ENCODE results near the gene ATP5F1D. TPM values are rescaled to one million over a fixed set of nuclear protein-coding genes. Genes with fewer than 3 reads are reported as not detected.

ATP5F1D gene
- polyA plus RNA-seq, 4 donors = 83.4 to 185 (median 127) TPM

- no peak for DNase-seq (ENCODE audit: low read depth in 4 of 4, low spot score in 2 of 4)
Measured at GRCh38 chr19:1220477-1220930, 21.0 kb upstream of the ATP5F1D start.

- DNase-seq (ENCODE audit: low read depth in 4 of 4, low spot score in 2 of 4) = no peak
Measured at GRCh38 chr19:1220976-1221903, 20.3 kb upstream of the ATP5F1D start.

- no peak for DNase-seq (ENCODE audit: low read depth in 4 of 4, low spot score in 2 of 4)
Measured at GRCh38 chr19:1221904-1222255, 19.7 kb upstream of the ATP5F1D start.

GRCh38 chr19:1222394-1222793 lies 19.2 kb upstream of the ATP5F1D start:
- no peak for DNase-seq (ENCODE audit: low read depth in 4 of 4, low spot score in 2 of 4)

- DNase-seq (ENCODE audit: low read depth in 4 of 4, low spot score in 2 of 4) = no peak
Measured at GRCh38 chr19:1223018-1223855, 18.3 kb upstream of the ATP5F1D start.

- DNase-seq (ENCODE audit: low read depth in 4 of 4, low spot score in 2 of 4) = no peak
Measured at GRCh38 chr19:1224047-1224825, 17.3 kb upstream of the ATP5F1D start.

- DNase-seq (ENCODE audit: low read depth in 4 of 4, low spot score in 2 of 4) = no peak
Measured at GRCh38 chr19:1224847-1225246, 16.7 kb upstream of the ATP5F1D start.

- no peak for DNase-seq (ENCODE audit: low read depth in 4 of 4, low spot score in 2 of 4)
Measured at GRCh38 chr19:1225440-1226226, 15.9 kb upstream of the ATP5F1D start.

- no peak for DNase-seq (ENCODE audit: low read depth in 4 of 4, low spot score in 2 of 4)
Measured at GRCh38 chr19:1226227-1226518, 15.4 kb upstream of the ATP5F1D start.

GRCh38 chr19:1226522-1227303 lies 14.8 kb upstream of the ATP5F1D start:
- no peak for DNase-seq (ENCODE audit: low read depth in 4 of 4, low spot score in 2 of 4)

- DNase-seq (ENCODE audit: low read depth in 4 of 4, low spot score in 2 of 4) = no peak
Measured at GRCh38 chr19:1227304-1228054, 14.1 kb upstream of the ATP5F1D start.

- DNase-seq (ENCODE audit: low read depth in 4 of 4, low spot score in 2 of 4) = no peak
Measured at GRCh38 chr19:1228161-1228957, 13.2 kb upstream of the ATP5F1D start.

GRCh38 chr19:1229056-1229923 lies 12.3 kb upstream of the ATP5F1D start:
- DNase-seq (ENCODE audit: low read depth in 4 of 4, low spot score in 2 of 4) = no peak

GRCh38 chr19:1229924-1230782 lies 11.4 kb upstream of the ATP5F1D start:
- DNase-seq (ENCODE audit: low read depth in 4 of 4, low spot score in 2 of 4) = no peak

- DNase-seq (ENCODE audit: low read depth in 4 of 4, low spot score in 2 of 4) = no peak
Measured at GRCh38 chr19:1230783-1231489, 10.6 kb upstream of the ATP5F1D start.
